HCT116 (cell line): ENCODE measurements around the gene PNO1.

ENCODE experiments used
- ATF3 ChIP-seq: IDR thresholded peaks from 2 replicates; pipeline ENCODE4 v1.6.1; 2012
- CEBPB ChIP-seq: IDR thresholded peaks from 2 replicates; pipeline ENCODE4 v1.6.1; 2012; ENCODE audit warnings: low read depth
- CTCF ChIP-seq, 3 experiments: fragments of 200-600 bp in 1 of 3; sonication (generic) in 1 of 3; IDR thresholded peaks in 2 of 3; conservative IDR thresholded peaks in 1 of 3; 2 replicates each; pipeline ENCODE4 v1.5.1; 2012 to 2017; ENCODE audit warnings: low read depth in 2 of 3, low read length in 2 of 3, antibody characterized with exemption in 1 of 3, borderline replicate concordance in 1 of 3, control low read depth in 1 of 3, mild to moderate bottlenecking in 1 of 3, mixed read lengths in 1 of 3, mixed run types in 1 of 3, moderate library complexity in 1 of 3; ENCODE audit not compliant: insufficient read depth in 1 of 3
- EGR1 ChIP-seq: IDR thresholded peaks from 2 replicates; pipeline ENCODE4 v1.6.1; 2012; ENCODE audit warnings: low read depth
- EZH2 ChIP-seq: fragments of 200-600 bp; sonication (generic); IDR thresholded peaks from 2 replicates; pipeline ENCODE4 v1.6.1; 2017; ENCODE audit warnings: antibody characterized with exemption, mixed run types
- EZH2phosphoT487 ChIP-seq: fragments of 200-600 bp; IDR thresholded peaks from 2 replicates; pipeline ENCODE4 v1.6.1; 2018; ENCODE audit warnings: antibody characterized with exemption, borderline replicate concordance
- MAX ChIP-seq: IDR thresholded peaks from 2 replicates; pipeline ENCODE4 v1.6.1; 2012
- POLR2A ChIP-seq: IDR thresholded peaks from 2 replicates; pipeline ENCODE4 v1.7.0; 2011; ENCODE audit warnings: borderline replicate concordance; ENCODE audit not compliant: insufficient read depth, insufficient read length; ENCODE audit errors: extremely low read depth
- REST ChIP-seq: IDR thresholded peaks from 2 replicates; pipeline ENCODE4 v1.6.1; 2012; ENCODE audit warnings: low read depth
- SIN3A ChIP-seq: IDR thresholded peaks from 2 replicates; pipeline ENCODE4 v1.6.1; 2012; ENCODE audit warnings: low read depth
- SRF ChIP-seq: IDR thresholded peaks from 2 replicates; pipeline ENCODE4 v1.6.1; 2012; ENCODE audit warnings: low read depth
- ZFX ChIP-seq: fragments of 450-650 bp; IDR thresholded peaks from 2 replicates; pipeline ENCODE4 v1.6.1; 2017

GRCh38 chr2:68171684-68172083 is 14.0 kb downstream of the PNO1 start:
- TF ChIP-seq REST (no peak), POLR2A (no peak), ZFX (no peak), CTCF (IDR thresholded peaks at IDR 0.05 in 2 of 3, conservative IDR thresholded peaks at IDR 0.05 in 1 of 3; ENCODE audit: borderline replicate concordance in 1 of 3, insufficient read depth in 1 of 3, low read depth in 2 of 3, low read length in 2 of 3) (no peak), ATF3 (no peak), MAX (no peak), SIN3A (no peak), SRF (no peak), EGR1 (no peak), EZH2phosphoT487 (no peak), EZH2 (no peak), CEBPB (no peak)
